B cell (primary cell): Measurements from ENCODE around the gene UBE2R2. TPM values are rescaled to one million over a fixed set of nuclear protein-coding genes. Genes with fewer than 3 reads are reported as not detected.

ENCODE experiments used
- ATAC-seq: fragments of 200-7000 bp; cut with Tn5 transposase; one replicate; pipeline ENCODE4 v1.10.0; 2021; ENCODE audit warnings: low read depth, mild to moderate bottlenecking, moderate number of reproducible peaks, moderate library complexity
- CTCF ChIA-PET: fragments of 350-600 bp; sonication (Branson Sonifier 250); formaldehyde crosslinking; loops from one replicate; lab custom pipeline; 2021; ENCODE audit warnings: antibody characterized with exemption, inconsistent platforms; lab: Charles Lee
- POLR2A ChIA-PET: fragments of 350-600 bp; sonication (Branson Sonifier 250); formaldehyde crosslinking; loops from one replicate; lab custom pipeline; 2021; ENCODE audit warnings: antibody characterized with exemption; lab: Charles Lee
- DNase-seq: peaks from one replicate; pipeline ENCODE4 v3.0.0; 2013
- H2AFZ ChIP-seq: 2 replicates; pipeline ENCODE4 v1.6.1; 2012; ENCODE audit warnings: mild to moderate bottlenecking, low read depth, low read length; ENCODE audit not compliant: insufficient read depth, poor library complexity, severe bottlenecking
- H3K27ac ChIP-seq, 2 donors: 1 replicate in 1 of 2; 2 replicates in 1 of 2; pipeline ENCODE4 v1.5.1; 2012 to 2013; ENCODE audit warnings: low read length in 2 of 2, mild to moderate bottlenecking in 2 of 2, moderate library complexity in 1 of 2
- H3K27me3 ChIP-seq, 4 experiments: fragments of 200-600 bp in 1 of 4; sonication (generic) in 1 of 4; replicated peaks in 1 of 4; 1 replicate in 2 of 4; 2 replicates in 2 of 4; pipeline versions ENCODE4 v1.6.1 to v1.7.0; 2013 to 2016; ENCODE audit warnings: low read length in 3 of 4, mild to moderate bottlenecking in 2 of 4, mixed read lengths in 1 of 4, moderate library complexity in 1 of 4; ENCODE audit not compliant: insufficient read depth in 4 of 4, control insufficient read depth in 3 of 4; ENCODE audit errors: control extremely low read depth in 1 of 4
- H3K36me3 ChIP-seq, 2 experiments: replicated peaks in 1 of 2; 1 replicate in 1 of 2; 2 replicates in 1 of 2; pipeline versions ENCODE4 v1.6.1 to v1.7.1; 2013; ENCODE audit warnings: low read length in 1 of 2; ENCODE audit not compliant: insufficient read depth in 2 of 2, control insufficient read depth in 1 of 2; ENCODE audit errors: control extremely low read depth in 1 of 2, extremely low read depth in 1 of 2
- H3K4me1 ChIP-seq, 2 donors: fragments of 200-600 bp in 1 of 2; sonication (generic) in 1 of 2; 1 replicate in 1 of 2; 2 replicates in 1 of 2; pipeline versions ENCODE4 v1.5.1 to v1.6.1; 2013 to 2017; ENCODE audit warnings: low read length in 2 of 2; ENCODE audit not compliant: control insufficient read depth in 2 of 2, insufficient read depth in 2 of 2
- H3K4me2 ChIP-seq: replicated peaks from 2 replicates; pipeline ENCODE3; 2012; ENCODE audit warnings: mild to moderate bottlenecking, low read depth, low read length; ENCODE audit not compliant: poor library complexity, severe bottlenecking
- H3K4me3 ChIP-seq, 5 experiments: fragments of 200-600 bp in 1 of 5; sonication (generic) in 1 of 5; 1 replicate in 3 of 5; 2 replicates in 2 of 5; pipeline versions ENCODE4 v1.5.1 to v1.7.0; 2011 to 2016; ENCODE audit warnings: low read length in 4 of 5, mild to moderate bottlenecking in 4 of 5, low read depth in 2 of 5, control low read depth in 1 of 5, moderate library complexity in 1 of 5; ENCODE audit not compliant: insufficient read depth in 1 of 5; ENCODE audit errors: control extremely low read depth in 1 of 5, extremely low read depth in 1 of 5
- H3K79me2 ChIP-seq: fragments of 200-600 bp; sonication (generic); one replicate; pipeline ENCODE4 v1.6.0; 2016; ENCODE audit warnings: low read length; ENCODE audit not compliant: control insufficient read depth, insufficient read depth
- H3K9ac ChIP-seq: fragments of 200-600 bp; sonication (generic); 2 replicates; pipeline ENCODE4 v1.6.1; 2017; ENCODE audit warnings: mild to moderate bottlenecking, low read length, moderate library complexity
- H3K9me3 ChIP-seq, 3 donors: one replicate each; pipeline versions ENCODE4 v1.6.1 to v1.7.1; 2013; ENCODE audit warnings: low read length in 2 of 3; ENCODE audit not compliant: control insufficient read depth in 2 of 3, insufficient read depth in 1 of 3; ENCODE audit errors: control extremely low read depth in 1 of 3
- H4K20me1 ChIP-seq: 2 replicates; pipeline ENCODE4 v1.6.0; 2012; ENCODE audit warnings: mild to moderate bottlenecking, low read length; ENCODE audit not compliant: insufficient read depth, control insufficient read depth, poor library complexity, severe bottlenecking
- H3K27ac Mint-ChIP-seq: one replicate; pipeline ENCODE4 v1.8.0; 2021; ENCODE audit warnings: mixed read lengths
- H3K27me3 Mint-ChIP-seq: one replicate; pipeline ENCODE4 v1.8.0; 2021; ENCODE audit warnings: mixed read lengths
- H3K4me1 Mint-ChIP-seq: one replicate; pipeline ENCODE4 v1.8.0; 2021; ENCODE audit warnings: mixed read lengths
- H3K4me3 Mint-ChIP-seq: one replicate; pipeline ENCODE4 v1.8.0; 2021; ENCODE audit warnings: mixed read lengths
- H3K9me3 Mint-ChIP-seq: one replicate; pipeline ENCODE4 v1.8.0; 2022; ENCODE audit warnings: mixed read lengths; ENCODE audit not compliant: insufficient read depth
- CTCF ChIP-seq: fragments of 200-600 bp; IDR thresholded peaks from one replicate; pipeline ENCODE4 v1.8.0; 2022; ENCODE audit warnings: antibody characterized with exemption, mild to moderate bottlenecking
- EZH2 ChIP-seq: IDR thresholded peaks from 2 replicates; pipeline ENCODE4 v1.6.1; 2012; ENCODE audit warnings: borderline replicate concordance, low read depth, mild to moderate bottlenecking, moderate library complexity, low read length; ENCODE audit not compliant: insufficient read depth, poor library complexity, severe bottlenecking
- WGBS: methylation state at CpG from one replicate; pipeline ENCODE4 v1.1.5; 2013; ENCODE audit warnings: missing lambda C conversion rate; ENCODE audit not compliant: insufficient coverage; 5-methylcytosine and 5-hydroxymethylcytosine counted together
- intact Hi-C: fragments of 100-400 bp; cut with micrococcal nuclease; formaldehyde crosslinking; loops from one replicate; pipeline ENCODE4 v1.10.0; 2022
- polyA plus RNA-seq: library from polyadenylated mRNA; depleted of rRNA; stranded (reverse); fragments of >200 nt; gene quantifications from 2 replicates; pipeline ENCODE4 v1.2.3, GENCODE V29; 2012
- total RNA-seq, 2 donors: library from RNA; stranded (reverse); fragments of 120-200 nt in 1 of 2; gene quantifications; 1 replicate in 1 of 2; 2 replicates in 1 of 2; pipeline versions ENCODE4 v1.2.3 to v1.2.4, GENCODE V29; 2013 to 2022

Gene UBE2R2
- total and polyA plus RNA-seq, 2 donors (not counting 1 experiment from before 2014, with no cell fraction given), result 18.9 to 48.8 TPM

DNA sequence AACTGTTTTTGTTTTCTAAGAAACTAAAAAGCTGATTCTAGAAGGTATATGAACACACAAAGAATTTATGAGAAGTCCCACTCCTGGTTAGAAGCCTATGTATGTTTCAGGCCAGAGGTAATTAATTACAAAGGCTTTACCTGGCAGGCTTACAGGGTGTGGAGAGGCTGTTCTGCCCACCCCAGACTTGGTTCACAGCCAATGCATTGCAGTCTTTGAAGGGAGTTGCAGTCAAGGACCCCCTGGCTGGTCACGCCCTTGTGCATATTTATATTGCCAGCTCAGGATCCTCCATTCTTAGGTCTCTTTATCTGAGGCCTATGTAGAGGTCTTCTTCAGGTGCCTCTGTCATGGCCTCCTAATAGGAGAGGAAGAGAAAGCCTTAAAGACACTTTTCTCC, 35.2 kb upstream of the UBE2R2 start:
- peaks cover 5% of the 10 kb centered on the region for H3K4me1 Mint-ChIP-seq
- H4K20me1 ChIP-seq, result no peaks in the 10 kb centered on the region
- H3K4me2 ChIP-seq, result no peak overlapping the region
- intact Hi-C loops, result no loop called here
- no peak overlapping the region for H3K4me3 Mint-ChIP-seq
- peaks cover 17% of the 10 kb centered on the region for H3K27me3 Mint-ChIP-seq
- no peak overlapping the region for H3K9ac ChIP-seq
- ChIA-PET POLR2A (no interaction called here), CTCF (no interaction called here)
- no peaks in the 10 kb centered on the region for H3K36me3 ChIP-seq
- H3K9me3 ChIP-seq, result no peaks in the 10 kb centered on the region
- no peaks in the 10 kb centered on the region for H3K27me3 ChIP-seq
- H3K27ac ChIP-seq, result no peak overlapping the region
- no peaks in the 10 kb centered on the region for H3K79me2 ChIP-seq
- H2AFZ ChIP-seq, result no peak overlapping the region
- no peaks in the 10 kb centered on the region for H3K9me3 Mint-ChIP-seq
- H3K4me1 ChIP-seq, result peaks cover 0 to 3% of the 10 kb centered on the region in 2 donors
- TF ChIP-seq EZH2, result no peak
- TF ChIP-seq CTCF, result no peak
- ATAC-seq (no peak), DNase-seq (no peak)
- WGBS, result no CpG with 5 or more reads among the region's 1 CpG
- no peak overlapping the region for H3K4me3 ChIP-seq
- H3K27ac Mint-ChIP-seq, result no peak overlapping the region

- H3K4me3 ChIP-seq, result no peak overlapping the region
- no peak overlapping the region for H2AFZ ChIP-seq
- TF ChIP-seq CTCF (no peak), EZH2 (no peak)
- Mint-ChIP-seq H3K27me3 (peaks cover 21% of the 10 kb centered on the region), H3K9me3 (no peaks in the 10 kb centered on the region), H3K4me1 (peaks cover 5% of the 10 kb centered on the region), H3K27ac (no peak overlapping the region), H3K4me3 (no peak overlapping the region)
- no peak overlapping the region for H3K27ac ChIP-seq
- DNase-seq, result no peak
- peaks cover 0 to 1% (median 0%) of the 10 kb centered on the region in 4 experiments for H3K27me3 ChIP-seq
- H3K9ac ChIP-seq, result no peak overlapping the region
- ChIA-PET CTCF (no interaction called here), POLR2A (no interaction called here)
- H3K36me3 ChIP-seq, result no peaks in the 10 kb centered on the region
- H3K4me2 ChIP-seq, result no peak overlapping the region
- no peak for ATAC-seq
- peaks cover 0 to 3% of the 10 kb centered on the region in 2 donors for H3K4me1 ChIP-seq
- no CpG with 5 or more reads among the region's 4 CpGs for WGBS
- no peaks in the 10 kb centered on the region for H3K79me2 ChIP-seq
- intact Hi-C loops, result no loop called here
- H3K9me3 ChIP-seq, result no peaks in the 10 kb centered on the region
- H4K20me1 ChIP-seq, result no peaks in the 10 kb centered on the region
Measured at GRCh38 chr9:33782395-33783152, 34.4 kb upstream of the UBE2R2 start.
